IMR-90 (cell line): ENCODE measurements around the gene DUSP3. TPM values are rescaled to one million over a fixed set of nuclear protein-coding genes. Genes with fewer than 3 reads are reported as not detected.

Source experiments
- ATAC-seq: fragments of 200-7000 bp; cut with Tn5 transposase; 2 replicates; pipeline ENCODE4 v1.9.1; 2020; ENCODE audit warnings: low read depth, mild to moderate bottlenecking, moderate library complexity
- BruUV-seq: library from RNA; stranded (reverse); fragments of 400-500 nt; replicated peaks from 2 replicates; lab custom pipeline; 2021; lab: Mats Ljungman, UMichigan
- CTCF ChIA-PET: fragments of 300-600 bp; formaldehyde crosslinking; extraction: SDS; loops from one replicate; lab custom pipeline; 2021; ENCODE audit warnings: antibody characterized with exemption; lab: Yijun Ruan, JAX
- POLR2A ChIA-PET: fragments of 300-600 bp; sonication (Branson Sonifier 250); formaldehyde crosslinking; loops from one replicate; lab custom pipeline; 2022; ENCODE audit warnings: antibody characterized with exemption; ENCODE audit not compliant: unreplicated experiment; lab: Charles Lee
- DNase-seq: peaks from one replicate; pipeline ENCODE4 v3.0.0; 2013
- H2AFZ ChIP-seq: replicated peaks from 2 replicates; pipeline ENCODE3; 2013; ENCODE audit warnings: low read length, mild to moderate bottlenecking; ENCODE audit not compliant: poor library complexity
- H2AK5ac ChIP-seq: 2 replicates; pipeline ENCODE4 v1.6.1; 2013; ENCODE audit warnings: low read depth, low read length, inconsistent platforms
- H2AK9ac ChIP-seq: replicated peaks from 2 replicates; pipeline ENCODE3; 2013; ENCODE audit warnings: mild to moderate bottlenecking, low read depth, low read length, moderate library complexity; ENCODE audit not compliant: poor library complexity
- H2BK120ac ChIP-seq: 2 replicates; pipeline ENCODE4 v1.6.1; 2013; ENCODE audit warnings: low read depth, low read length, inconsistent platforms
- H2BK15ac ChIP-seq: 3 replicates; pipeline ENCODE4 v1.6.1; 2013; ENCODE audit warnings: low read depth, low read length, inconsistent platforms
- H2BK20ac ChIP-seq: 2 replicates; pipeline ENCODE4 v1.6.1; 2013; ENCODE audit warnings: low read depth, mild to moderate bottlenecking, inconsistent platforms, low read length, moderate library complexity
- H2BK5ac ChIP-seq: 2 replicates; pipeline ENCODE4 v1.6.1; 2013; ENCODE audit warnings: mild to moderate bottlenecking, low read depth, low read length, inconsistent platforms; ENCODE audit not compliant: poor library complexity, severe bottlenecking
- H3K14ac ChIP-seq: replicated peaks from 2 replicates; pipeline ENCODE4 v1.6.1; 2013; ENCODE audit warnings: low read depth, low read length, inconsistent platforms
- H3K18ac ChIP-seq: 2 replicates; pipeline ENCODE4 v1.6.1; 2013; ENCODE audit warnings: low read depth, low read length, control low read depth
- H3K23ac ChIP-seq: 2 replicates; pipeline ENCODE4 v1.6.1; 2013; ENCODE audit warnings: low read depth, low read length, inconsistent platforms
- H3K27ac ChIP-seq: 2 replicates; pipeline ENCODE4 v1.5.1; 2013; ENCODE audit warnings: mild to moderate bottlenecking, control low read depth, low read length; ENCODE audit not compliant: insufficient read depth
- H3K27me3 ChIP-seq: 2 replicates; pipeline ENCODE4 v1.6.1; 2013; ENCODE audit warnings: low read length; ENCODE audit not compliant: control insufficient read depth, insufficient read depth
- H3K36me3 ChIP-seq: 2 replicates; pipeline ENCODE4 v1.6.1; 2013; ENCODE audit warnings: low read length, mixed read lengths; ENCODE audit not compliant: control insufficient read depth, insufficient read depth
- H3K4ac ChIP-seq: 2 replicates; pipeline ENCODE4 v1.6.1; 2013; ENCODE audit warnings: low read depth, low read length, inconsistent platforms
- H3K4me1 ChIP-seq: 2 replicates; pipeline ENCODE4 v1.6.1; 2013; ENCODE audit warnings: low read length, mixed read lengths; ENCODE audit not compliant: control insufficient read depth, insufficient read depth
- H3K4me2 ChIP-seq: 2 replicates; pipeline ENCODE4 v1.6.1; 2013; ENCODE audit warnings: low read depth, mild to moderate bottlenecking, control low read depth, low read length, moderate library complexity
- H3K4me3 ChIP-seq: 2 replicates; pipeline ENCODE4 v1.5.1; 2013; ENCODE audit warnings: low read depth, mild to moderate bottlenecking, control low read depth, low read length, moderate library complexity; ENCODE audit not compliant: insufficient read depth
- H3K56ac ChIP-seq: 2 replicates; pipeline ENCODE4 v1.6.1; 2013; ENCODE audit warnings: low read length, inconsistent platforms; ENCODE audit not compliant: insufficient read depth; ENCODE audit errors: extremely low read depth
- H3K79me1 ChIP-seq, 2 experiments: 2 replicates each; pipeline ENCODE4 v1.6.1; 2013; ENCODE audit warnings: low read length in 2 of 2, inconsistent platforms in 1 of 2, low read depth in 1 of 2
- H3K9ac ChIP-seq: 2 replicates; pipeline ENCODE4 v1.6.1; 2013; ENCODE audit warnings: low read depth, low read length, control low read depth
- H3K9me1 ChIP-seq: 2 replicates; pipeline ENCODE4 v1.6.1; 2013; ENCODE audit warnings: low read length, inconsistent platforms; ENCODE audit not compliant: insufficient read depth
- H3K9me3 ChIP-seq: 2 replicates; pipeline ENCODE4 v1.6.1; 2013; ENCODE audit warnings: low read length; ENCODE audit not compliant: control insufficient read depth, insufficient read depth
- H4K20me1 ChIP-seq: 2 replicates; pipeline ENCODE4 v1.6.1; 2013; ENCODE audit warnings: low read length, inconsistent platforms; ENCODE audit not compliant: insufficient read depth
- H4K5ac ChIP-seq: 2 replicates; pipeline ENCODE4 v1.6.1; 2013; ENCODE audit warnings: mild to moderate bottlenecking, low read depth, low read length, control low read depth
- H4K8ac ChIP-seq, 2 experiments: 2 replicates each; pipeline ENCODE4 v1.6.1; 2013; ENCODE audit warnings: low read depth in 2 of 2, low read length in 2 of 2, control low read depth in 1 of 2, inconsistent platforms in 1 of 2
- H4K91ac ChIP-seq: 2 replicates; pipeline ENCODE4 v1.6.1; 2013; ENCODE audit warnings: low read depth, low read length, inconsistent platforms; ENCODE audit not compliant: insufficient read depth
- MXI1 ChIP-seq: IDR thresholded peaks from 2 replicates; pipeline ENCODE4 v1.6.1; 2012; ENCODE audit warnings: low read depth, mild to moderate bottlenecking, low read length, moderate library complexity, borderline replicate concordance
- WGBS, 2 experiments: methylation state at CpG; one replicate each; pipeline versions ENCODE4 v1.1.5 to v1.1.7; 2013; ENCODE audit warnings: missing lambda C conversion rate in 2 of 2; ENCODE audit not compliant: insufficient read length in 1 of 2; ENCODE audit errors: extremely low coverage in 2 of 2; 5-methylcytosine and 5-hydroxymethylcytosine counted together
- dilution Hi-C: fragments of 300-500 bp; cut with HindIII; formaldehyde crosslinking; loops from one replicate; pipeline ENCODE4 v1.14.3; 2018; ENCODE audit warnings: low sequenced_read_pairs; ENCODE audit not compliant: unreplicated experiment
- in situ Hi-C: fragments of 300-500 bp; cut with MboI; formaldehyde crosslinking; loops from 3 replicates; pipeline ENCODE4 v1.14.3; 2019; ENCODE audit warnings: low sequenced_read_pairs, inconsistent platforms, mixed read lengths
- intact Hi-C: fragments of 100-400 bp; cut with micrococcal nuclease; formaldehyde crosslinking; loops from 2 replicates; pipeline ENCODE4 v1.10.0; 2022
- polyA plus RNA-seq, 3 experiments: library from polyadenylated mRNA; depleted of rRNA; stranded (reverse); fragments of >200 nt; gene quantifications; 2 replicates each; pipeline ENCODE4 v1.2.3, GENCODE V29; 2012; ENCODE audit warnings: low replicate concordance in 1 of 3
- total RNA-seq: library from RNA; depleted of rRNA; stranded (reverse); fragments of >200 nt; gene quantifications from 2 replicates; pipeline ENCODE4 v1.2.3, GENCODE V29; 2012

DUSP3 gene
- total and polyA plus RNA-seq, 2 of the 4 experiments (the other 2 are of a cell fraction): 33.3 to 40.9 TPM

DNA sequence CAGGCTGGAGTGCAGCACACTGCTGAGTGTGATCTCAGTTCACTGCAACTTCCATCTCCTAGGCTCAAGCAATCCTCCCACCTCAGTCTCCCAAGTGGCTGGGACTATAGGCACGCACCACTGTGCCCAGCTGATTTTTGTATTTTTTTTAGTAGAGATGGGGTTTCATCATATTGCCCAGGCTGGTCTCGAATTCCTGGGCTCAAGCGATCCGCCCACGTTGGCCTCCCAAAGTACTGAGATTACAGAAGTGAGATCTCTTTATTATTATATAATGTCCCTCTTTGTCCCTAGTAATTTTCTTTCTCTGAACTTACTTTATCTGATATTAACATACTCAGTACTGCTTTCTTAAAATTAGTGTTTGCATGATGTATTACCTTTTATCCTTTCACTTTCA, 9.8 kb upstream of the DUSP3 start:
- Histone ChIP-seq H4K8ac (no peak overlapping the region), H2AFZ (no peak overlapping the region), H3K9me1 (peaks cover 7% of the 10 kb centered on the region), H3K27ac (no peak overlapping the region), H3K4ac (no peak overlapping the region), H2BK15ac (no peak overlapping the region), H3K14ac (no peak overlapping the region), H2AK5ac (no peak overlapping the region), H3K23ac (no peak overlapping the region), H4K91ac (no peak overlapping the region), H2BK120ac (no peak overlapping the region), H4K20me1 (no peaks in the 10 kb centered on the region; the same call in 1 of the 2 replicates), H3K79me1 (no peaks in the 10 kb centered on the region), H3K9me3 (no peaks in the 10 kb centered on the region), H3K18ac (no peak overlapping the region), H2BK20ac (no peak overlapping the region), H2BK5ac (no peak overlapping the region), H3K4me1 (peaks cover 5% of the 10 kb centered on the region), H3K4me3 (no peak overlapping the region), H2AK9ac (no peak overlapping the region), H3K9ac (no peak overlapping the region), H4K5ac (no peak overlapping the region), H3K27me3 (no peaks in the 10 kb centered on the region), H3K56ac (no peak overlapping the region), H3K36me3 (no peaks in the 10 kb centered on the region), H3K4me2 (no peak overlapping the region)
- in situ Hi-C loops: no loop called here
- ATAC-seq: no peak
- no peak for DNase-seq
- intact Hi-C loops: no loop called here
- no CpG with 5 or more reads among the region's 5 CpGs for WGBS, 2 experiments
- no TSS peak for BruUV-seq
- ChIA-PET CTCF (no interaction called here), POLR2A (no interaction called here)
- dilution Hi-C loops: no loop called here
- TF ChIP-seq MXI1: no peak
